Gastroesophageal sphincter (tissue), 4 donors: ENCODE data around the gene VCL. TPM values are rescaled to one million over a fixed set of nuclear protein-coding genes. Genes with fewer than 3 reads are reported as not detected.
"Not testable (repeated sequence)": the region's sequence is repeated elsewhere in the genome, so short reads cannot be mapped to it uniquely, and the experiment has no call there.

Experiments used
- ATAC-seq: fragments of 150-250 bp; one replicate; pipeline ENCODE4 v1.9.1; 2016; ENCODE audit warnings: mild to moderate bottlenecking, moderate library complexity
- H3K27ac ChIP-seq, 4 donors: fragments of 200-600 bp; sonication (generic) in 3 of 4; 1 replicate in 3 of 4; 2 replicates in 1 of 4; pipeline ENCODE4 v1.5.1; 2016 to 2019
- H3K27me3 ChIP-seq: fragments of 200-600 bp; sonication (generic); one replicate; pipeline ENCODE4 v1.5.1; 2019
- H3K36me3 ChIP-seq, 2 donors: fragments of 200-600 bp; sonication (generic); one replicate each; pipeline ENCODE4 v1.5.1; 2019; ENCODE audit warnings: control low read depth in 1 of 2
- H3K4me1 ChIP-seq, 3 donors: fragments of 200-600 bp; sonication (generic); 1 replicate in 2 of 3; 2 replicates in 1 of 3; pipeline ENCODE4 v1.5.1; 2016 to 2019; ENCODE audit warnings: control low read depth in 2 of 3
- H3K4me3 ChIP-seq, 2 donors: fragments of 200-600 bp; sonication (generic); one replicate each; pipeline ENCODE4 v1.5.1; 2019; ENCODE audit warnings: mild to moderate bottlenecking in 1 of 2, moderate library complexity in 1 of 2
- H3K9me3 ChIP-seq, 3 donors: fragments of 200-600 bp; sonication (generic); one replicate each; pipeline ENCODE4 v1.5.1; 2017 to 2019; ENCODE audit warnings: control low read depth in 2 of 3
- CTCF ChIP-seq, 4 experiments: fragments of 200-600 bp in 2 of 4; fragments of 450-650 bp in 2 of 4; sonication (generic) in 1 of 4; IDR thresholded peaks; one replicate each; pipeline ENCODE4 v1.5.1; 2017 to 2019; ENCODE audit warnings: antibody characterized with exemption in 4 of 4, mild to moderate bottlenecking in 2 of 4, moderate library complexity in 2 of 4
- EP300 ChIP-seq: sonication (generic); formaldehyde crosslinking; IDR thresholded peaks from one replicate; pipeline ENCODE4 v1.6.1; 2017; ENCODE audit warnings: antibody characterized with exemption, mild to moderate bottlenecking
- POLR2A ChIP-seq, 2 donors: fragments of 450-650 bp; IDR thresholded peaks; one replicate each; pipeline ENCODE4 v1.6.1; 2017; ENCODE audit warnings: antibody characterized with exemption in 2 of 2, mild to moderate bottlenecking in 2 of 2, moderate library complexity in 1 of 2
- POLR2AphosphoS5 ChIP-seq: sonication (generic); formaldehyde crosslinking; IDR thresholded peaks from one replicate; pipeline ENCODE4 v1.6.1; 2017; ENCODE audit warnings: antibody characterized with exemption
- WGBS, 2 donors: methylation state at CpG; one replicate each; pipeline ENCODE4 v1.1.5; 2018; ENCODE audit warnings: low coverage in 1 of 2; 5-methylcytosine and 5-hydroxymethylcytosine counted together
- total RNA-seq, 4 donors: library from RNA; depleted of rRNA; stranded (reverse); fragments of >200 nt; gene quantifications; one replicate each; pipeline ENCODE4 v1.1.0, GENCODE V29; 2016

Gene VCL
- total RNA-seq, 4 donors from 2014 or later, result 433 to 615 (median 440) TPM

GRCh38 chr10:74025380-74025978, 27.6 kb downstream of the VCL start:
- Histone ChIP-seq H3K4me1 (peaks cover 15 to 99% (median 27%) of the 10 kb centered on the region in 3 donors), H3K27ac (peak overlapping the region in 3 of 4 donors; percentile 0 to 45 (median 44)), H3K4me3 (no peak overlapping the region), H3K36me3 (peaks cover 0 to 5% of the 10 kb centered on the region in 2 donors), H3K9me3 (no peaks in the 10 kb centered on the region), H3K27me3 (no peaks in the 10 kb centered on the region)
- 49 to 53% methylated on average over 5 of the region's 5 CpGs for WGBS, 2 donors
- no peak for ATAC-seq
- TF ChIP-seq POLR2A (IDR thresholded peaks at IDR 0.05), result no peak
- no peak for TF ChIP-seq POLR2AphosphoS5
- no peak for TF ChIP-seq CTCF (IDR thresholded peaks at IDR 0.05)
- no peak for TF ChIP-seq EP300

- Histone ChIP-seq H3K27ac (peak overlapping the region in 2 of 4 donors; percentile 16 to 31), H3K27me3 (no peaks in the 10 kb centered on the region), H3K9me3 (no peaks in the 10 kb centered on the region), H3K4me3 (no peak overlapping the region), H3K4me1 (peaks cover 18 to 99% (median 27%) of the 10 kb centered on the region in 3 donors), H3K36me3 (peaks cover 0 to 5% of the 10 kb centered on the region in 2 donors)
- no peak for ATAC-seq
- TF ChIP-seq CTCF (IDR thresholded peaks at IDR 0.05) (no peak), POLR2A (IDR thresholded peaks at IDR 0.05) (no peak), EP300 (no peak), POLR2AphosphoS5 (no peak)
- WGBS, 2 donors, result 17 to 30% methylated on average over 3 of the region's 3 CpGs
Observed at GRCh38 chr10:74026428-74027015, 28.6 kb downstream of the VCL start.

- H3K27me3 ChIP-seq, result no peaks in the 10 kb centered on the region
- ATAC-seq, result no peak
- TF ChIP-seq POLR2AphosphoS5 (no peak), EP300 (no peak), POLR2A (IDR thresholded peaks at IDR 0.05) (no peak), CTCF (IDR thresholded peaks at IDR 0.05) (no peak)
- no peaks in the 10 kb centered on the region for H3K9me3 ChIP-seq
- peaks cover 0 to 4% of the 10 kb centered on the region in 2 donors for H3K36me3 ChIP-seq
- H3K27ac ChIP-seq, result no peak overlapping the region
- no peak overlapping the region for H3K4me3 ChIP-seq
- WGBS, 2 donors, result 85 to 100% methylated on average over 2 of the region's 2 CpGs
- H3K4me1 ChIP-seq, result peaks cover 14 to 99% (median 27%) of the 10 kb centered on the region in 3 donors
Observed at GRCh38 chr10:74027702-74028101, 29.8 kb downstream of the VCL start.

GRCh38 chr10:74029943-74030342, 32.0 kb downstream of the VCL start:
- TF ChIP-seq CTCF (IDR thresholded peaks at IDR 0.05), result no peak
- no peak for TF ChIP-seq POLR2A (IDR thresholded peaks at IDR 0.05)
- no peak for TF ChIP-seq EP300
- no peak for TF ChIP-seq POLR2AphosphoS5
- peaks cover 14 to 99% (median 20%) of the 10 kb centered on the region in 3 donors for H3K4me1 ChIP-seq
- peak overlapping the region in 3 of 4 donors; percentile 20 to 80 (median 36) for H3K27ac ChIP-seq
- no peaks in the 10 kb centered on the region for H3K27me3 ChIP-seq
- H3K4me3 ChIP-seq, result no peak overlapping the region
- ATAC-seq, result no peak
- no peaks in the 10 kb centered on the region for H3K36me3 ChIP-seq
- H3K9me3 ChIP-seq, result no peaks in the 10 kb centered on the region
- WGBS, 2 donors, result 20 to 43% methylated on average over 1 of the region's 1 CpG

- H3K36me3 ChIP-seq, H3K27me3 ChIP-seq, ATAC-seq, H3K4me3 ChIP-seq, H3K9me3 ChIP-seq: not testable (repeated sequence)
- WGBS, 2 donors, result 10 to 33% methylated on average over 1 of the region's 1 CpG
- peak overlapping the region in 3 of 4 donors; percentile 22 to 80 (median 32) for H3K27ac ChIP-seq
- H3K4me1 ChIP-seq, result peaks cover 19 to 96% (median 20%) of the 10 kb centered on the region in 3 donors
Observed at GRCh38 chr10:74032208-74032607, 34.3 kb downstream of the VCL start.
